Type B pancreatic cell (in vitro differentiated cells): ENCODE measurements around the gene DYNLRB1. TPM values are rescaled to one million over a fixed set of nuclear protein-coding genes. Genes with fewer than 3 reads are reported as not detected.
A peak's percentile ranks its signal among the peaks of the same experiment; 100 is the strongest.

ENCODE experiments used
- DNase-seq: peaks from one replicate; pipeline ENCODE4 v3.0.0; 2021; ENCODE audit warnings: mixed read lengths; ENCODE audit not compliant: unreplicated experiment; ENCODE audit errors: extremely low spot score
- H3K27ac Mint-ChIP-seq: 2 replicates; pipeline ENCODE4 v1.8.0; 2021; ENCODE audit warnings: mild to moderate bottlenecking, mixed read lengths
- H3K27me3 Mint-ChIP-seq: 2 replicates; pipeline ENCODE4 v1.8.0; 2021; ENCODE audit warnings: mixed read lengths
- H3K36me3 Mint-ChIP-seq: 2 replicates; pipeline ENCODE4 v1.8.0; 2021; ENCODE audit warnings: mixed read lengths
- H3K4me1 Mint-ChIP-seq: one replicate; pipeline ENCODE4 v1.8.0; 2021; ENCODE audit warnings: mixed read lengths; ENCODE audit not compliant: unreplicated experiment
- H3K4me3 Mint-ChIP-seq: 2 replicates; pipeline ENCODE4 v1.8.0; 2021; ENCODE audit warnings: mild to moderate bottlenecking, mixed read lengths
- H3K9me3 Mint-ChIP-seq: 2 replicates; pipeline ENCODE4 v1.8.0; 2021; ENCODE audit warnings: mixed read lengths
- CTCF ChIP-seq: fragments of 200-600 bp; sonication (generic); conservative IDR thresholded peaks from 2 replicates; pipeline ENCODE4 v1.5.0; 2021; ENCODE audit warnings: antibody characterized with exemption, mild to moderate bottlenecking
- total RNA-seq: library from RNA; stranded (reverse); gene quantifications from 2 replicates; pipeline ENCODE4 v1.2.1, GENCODE V29; 2021; ENCODE audit warnings: low replicate concordance

The DYNLRB1 gene
- total RNA-seq, 1 donor from 2014 or later, result 164 TPM

- DNase-seq, result no peak
- H3K9me3 Mint-ChIP-seq, result peaks cover 5% of the 10 kb centered on the region
- H3K36me3 Mint-ChIP-seq, result peaks cover 6% of the 10 kb centered on the region
- peak overlapping the region; percentile 88 for H3K27ac Mint-ChIP-seq
- no peaks in the 10 kb centered on the region for H3K27me3 Mint-ChIP-seq
- H3K4me1 Mint-ChIP-seq, result peaks cover 40% of the 10 kb centered on the region
- TF ChIP-seq CTCF, result no peak
- H3K4me3 Mint-ChIP-seq, result peak overlapping the region; percentile 69
Measured at GRCh38 chr20:34549291-34549928, 33.2 kb downstream of the DYNLRB1 start.

GRCh38 chr20:34549929-34550305, 33.7 kb downstream of the DYNLRB1 start:
- Mint-ChIP-seq H3K27me3 (no peaks in the 10 kb centered on the region), H3K4me3 (peak overlapping the region; percentile 69), H3K27ac (peak overlapping the region; percentile 88), H3K4me1 (peaks cover 35% of the 10 kb centered on the region), H3K9me3 (peaks cover 5% of the 10 kb centered on the region), H3K36me3 (peaks cover 6% of the 10 kb centered on the region)
- no peak for DNase-seq
- TF ChIP-seq CTCF, result no peak

GRCh38 chr20:34552569-34552968, 36.3 kb downstream of the DYNLRB1 start:
- no peaks in the 10 kb centered on the region for H3K27me3 Mint-ChIP-seq
- peak overlapping the region; percentile 10 for H3K27ac Mint-ChIP-seq
- peaks cover 5% of the 10 kb centered on the region for H3K9me3 Mint-ChIP-seq
- peaks cover 28% of the 10 kb centered on the region for H3K4me1 Mint-ChIP-seq
- no peak for DNase-seq
- no peak for TF ChIP-seq CTCF
- no peak overlapping the region for H3K4me3 Mint-ChIP-seq
- H3K36me3 Mint-ChIP-seq, result peaks cover 6% of the 10 kb centered on the region

GRCh38 chr20:34553366-34553867, 37.2 kb downstream of the DYNLRB1 start:
- Mint-ChIP-seq H3K36me3 (peaks cover 6% of the 10 kb centered on the region), H3K27me3 (no peaks in the 10 kb centered on the region), H3K27ac (no peak overlapping the region), H3K4me1 (peaks cover 26% of the 10 kb centered on the region), H3K9me3 (peaks cover 5% of the 10 kb centered on the region), H3K4me3 (no peak overlapping the region)
- no peak for TF ChIP-seq CTCF
- no peak for DNase-seq

- Mint-ChIP-seq H3K9me3 (no peaks in the 10 kb centered on the region), H3K4me3 (peak overlapping the region; percentile 88), H3K36me3 (peaks cover 11% of the 10 kb centered on the region), H3K27me3 (no peaks in the 10 kb centered on the region), H3K4me1 (peaks cover 18% of the 10 kb centered on the region), H3K27ac (peak overlapping the region; percentile 88)
- no peak for DNase-seq
- no peak for TF ChIP-seq CTCF
Measured at GRCh38 chr20:34557936-34558319, 41.7 kb downstream of the DYNLRB1 start.
